Prostate gland (tissue), 2 donors: ENCODE data around the gene RIMS1. TPM values are rescaled to one million over a fixed set of nuclear protein-coding genes. Genes with fewer than 3 reads are reported as not detected.

Source experiments
- DNase-seq: peaks from one replicate; pipeline ENCODE4 v3.0.0-alpha.2; 2019; ENCODE audit warnings: low spot score
- H3K27ac ChIP-seq, 2 donors: fragments of 200-600 bp; sonication (generic); 2 replicates each; pipeline ENCODE4 v1.5.1; 2017 to 2019
- H3K27me3 ChIP-seq: fragments of 200-600 bp; sonication (generic); replicated peaks from 2 replicates; pipeline ENCODE4 v1.5.1; 2019; ENCODE audit not compliant: insufficient read depth
- H3K36me3 ChIP-seq, 2 donors: fragments of 200-600 bp; sonication (generic); 1 replicate in 1 of 2; 2 replicates in 1 of 2; pipeline versions ENCODE4 v1.5.1 to v1.8.1; 2017 to 2019
- H3K4me1 ChIP-seq: fragments of 200-600 bp; sonication (generic); replicated peaks from 2 replicates; pipeline ENCODE4 v1.5.1; 2019
- H3K4me3 ChIP-seq, 2 donors: fragments of 200-600 bp; sonication (generic); 2 replicates each; pipeline ENCODE4 v1.5.1; 2017 to 2019
- H3K9me3 ChIP-seq: fragments of 200-600 bp; sonication (generic); 2 replicates; pipeline ENCODE4 v1.5.1; 2017
- POLR2A ChIP-seq: fragments of 450-650 bp; IDR thresholded peaks from one replicate; pipeline ENCODE4 v1.6.1; 2016; ENCODE audit warnings: antibody characterized with exemption, mild to moderate bottlenecking
- POLR2AphosphoS5 ChIP-seq: sonication (generic); formaldehyde crosslinking; IDR thresholded peaks from one replicate; pipeline ENCODE4 v1.6.1; 2017; ENCODE audit warnings: antibody characterized with exemption
- WGBS: methylation state at CpG from one replicate; pipeline ENCODE4 v1.1.5; 2018; 5-methylcytosine and 5-hydroxymethylcytosine counted together
- intact Hi-C: fragments of 100-400 bp; cut with DNase I; formaldehyde crosslinking; loops from one replicate; pipeline ENCODE4 v1.14.2; 2022
- total RNA-seq, 2 donors: library from RNA; depleted of rRNA; stranded (reverse); fragments of >200 nt; gene quantifications; one replicate each; pipeline ENCODE4 v1.1.0, GENCODE V29; 2016
- TF ChIP-seq, protein P1 (sequence below), 4 experiments: fragments of 200-600 bp in 2 of 4; fragments of 450-650 bp in 2 of 4; sonication (generic) in 2 of 4; IDR thresholded peaks; 1 replicate in 3 of 4; 2 replicates in 1 of 4; pipeline ENCODE4 v1.5.1; 2016 to 2019; ENCODE audit warnings: antibody characterized with exemption in 4 of 4, mild to moderate bottlenecking in 2 of 4, moderate library complexity in 2 of 4

The RIMS1 gene
- total RNA-seq, 2 donors from 2014 or later = 9.7 to 17.6 TPM

DNA sequence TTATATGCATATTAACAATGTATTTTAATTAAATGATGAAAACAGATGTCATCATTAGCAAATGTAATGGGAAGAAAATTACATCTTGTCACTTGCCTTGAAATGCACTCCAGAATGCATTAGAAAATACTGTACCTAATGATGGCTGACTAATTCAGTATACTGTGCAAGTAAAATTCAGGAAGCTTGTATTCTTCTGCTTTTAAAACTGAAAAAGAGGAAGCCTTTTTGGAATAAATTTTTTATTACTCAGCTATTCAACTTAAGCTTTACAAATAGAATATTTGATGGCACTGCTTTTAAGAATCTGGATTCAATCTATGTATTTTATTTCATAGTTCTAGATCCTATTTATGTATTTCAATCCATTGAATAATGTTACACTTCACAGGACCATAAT lies 195.5 kb downstream of the RIMS1 start:
- intact Hi-C loops = no loop called here
- H3K27me3 ChIP-seq = no peaks in the 10 kb centered on the region
- no peak for DNase-seq

DNA sequence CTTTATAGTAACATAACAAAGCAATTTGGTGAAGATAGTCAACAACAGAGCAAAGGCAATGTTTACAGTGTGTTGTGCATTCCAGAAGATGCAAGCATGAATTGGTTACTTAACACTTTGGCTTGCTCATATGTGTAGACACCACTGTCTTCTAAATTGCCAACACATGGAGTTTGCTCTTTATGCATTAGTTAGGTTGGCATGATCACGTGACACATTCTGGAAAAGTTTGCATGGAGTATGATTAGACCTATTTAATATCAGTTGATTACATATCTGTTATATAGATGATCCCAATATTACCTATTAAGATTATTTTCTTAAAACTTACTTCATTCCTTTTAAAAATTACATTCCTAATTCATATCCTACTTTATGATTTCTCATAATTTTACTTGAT lies 197.6 kb downstream of the RIMS1 start:
- 88% methylated on average over 1 of the region's 1 CpG for WGBS
- H3K4me1 ChIP-seq = no peaks in the 10 kb centered on the region
- no peaks in the 10 kb centered on the region for H3K36me3 ChIP-seq
- H3K27me3 ChIP-seq = no peaks in the 10 kb centered on the region
- no peak overlapping the region for H3K4me3 ChIP-seq
- H3K27ac ChIP-seq = no peak overlapping the region
- no peak for TF ChIP-seq POLR2A
- no peak for DNase-seq
- H3K9me3 ChIP-seq = no peaks in the 10 kb centered on the region
- intact Hi-C loops = no loop called here

More for the DNA sequence above, 195.5 kb downstream of the RIMS1 start:
- TF ChIP-seq POLR2A (no peak), POLR2AphosphoS5 (no peak)
- TF ChIP-seq, protein P1, sequence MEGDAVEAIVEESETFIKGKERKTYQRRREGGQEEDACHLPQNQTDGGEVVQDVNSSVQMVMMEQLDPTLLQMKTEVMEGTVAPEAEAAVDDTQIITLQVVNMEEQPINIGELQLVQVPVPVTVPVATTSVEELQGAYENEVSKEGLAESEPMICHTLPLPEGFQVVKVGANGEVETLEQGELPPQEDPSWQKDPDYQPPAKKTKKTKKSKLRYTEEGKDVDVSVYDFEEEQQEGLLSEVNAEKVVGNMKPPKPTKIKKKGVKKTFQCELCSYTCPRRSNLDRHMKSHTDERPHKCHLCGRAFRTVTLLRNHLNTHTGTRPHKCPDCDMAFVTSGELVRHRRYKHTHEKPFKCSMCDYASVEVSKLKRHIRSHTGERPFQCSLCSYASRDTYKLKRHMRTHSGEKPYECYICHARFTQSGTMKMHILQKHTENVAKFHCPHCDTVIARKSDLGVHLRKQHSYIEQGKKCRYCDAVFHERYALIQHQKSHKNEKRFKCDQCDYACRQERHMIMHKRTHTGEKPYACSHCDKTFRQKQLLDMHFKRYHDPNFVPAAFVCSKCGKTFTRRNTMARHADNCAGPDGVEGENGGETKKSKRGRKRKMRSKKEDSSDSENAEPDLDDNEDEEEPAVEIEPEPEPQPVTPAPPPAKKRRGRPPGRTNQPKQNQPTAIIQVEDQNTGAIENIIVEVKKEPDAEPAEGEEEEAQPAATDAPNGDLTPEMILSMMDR (IDR thresholded peaks at IDR 0.05) = no peak
- Histone ChIP-seq H3K4me1 (no peaks in the 10 kb centered on the region), H3K36me3 (no peaks in the 10 kb centered on the region), H3K27ac (no peak overlapping the region), H3K9me3 (no peaks in the 10 kb centered on the region), H3K4me3 (no peak overlapping the region)

DNA sequence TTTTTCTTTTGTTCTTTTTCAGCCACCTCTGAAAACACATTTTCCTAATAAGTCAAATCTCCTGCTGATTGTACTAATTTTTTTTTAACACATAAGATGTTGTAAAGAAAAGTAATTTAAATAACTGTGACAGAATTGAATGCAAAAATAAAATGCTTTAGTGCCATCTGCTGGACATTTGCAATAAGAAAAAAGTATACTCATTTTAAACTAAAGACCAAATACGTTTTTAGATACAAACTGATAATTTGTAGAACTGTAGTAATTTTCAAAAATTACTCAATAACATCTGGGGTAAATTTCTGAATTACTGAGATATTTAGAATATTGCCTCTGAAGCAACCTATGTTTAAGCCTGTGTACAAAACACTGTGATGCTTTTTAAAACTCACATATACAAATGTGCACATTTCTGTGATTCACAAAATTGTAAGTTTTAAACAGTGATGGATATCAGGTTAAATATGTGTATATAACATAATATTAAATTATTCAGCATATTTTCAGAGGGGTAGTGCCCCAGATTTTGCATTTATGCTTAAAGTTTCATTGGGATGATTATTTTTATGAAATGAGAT lies 198.7 kb downstream of the RIMS1 start:
- no peaks in the 10 kb centered on the region for H3K4me1 ChIP-seq
- intact Hi-C loops = loop anchor here (5.0 kb wide), 1 partner anchor 553 kb away; no protein-coding TSS in a partner anchor
- H3K27me3 ChIP-seq = no peaks in the 10 kb centered on the region
- TF ChIP-seq, protein P1 (IDR thresholded peaks at IDR 0.05) = peak; percentile 12 to 50 (median 46)
- TF ChIP-seq POLR2AphosphoS5 (no peak), POLR2A (no peak)
- no peak for DNase-seq
- WGBS = 3% methylated on average over 1 of the region's 1 CpG
- H3K36me3 ChIP-seq = no peaks in the 10 kb centered on the region
- no peaks in the 10 kb centered on the region for H3K9me3 ChIP-seq
- H3K4me3 ChIP-seq = no peak overlapping the region
- H3K27ac ChIP-seq = no peak overlapping the region

DNA sequence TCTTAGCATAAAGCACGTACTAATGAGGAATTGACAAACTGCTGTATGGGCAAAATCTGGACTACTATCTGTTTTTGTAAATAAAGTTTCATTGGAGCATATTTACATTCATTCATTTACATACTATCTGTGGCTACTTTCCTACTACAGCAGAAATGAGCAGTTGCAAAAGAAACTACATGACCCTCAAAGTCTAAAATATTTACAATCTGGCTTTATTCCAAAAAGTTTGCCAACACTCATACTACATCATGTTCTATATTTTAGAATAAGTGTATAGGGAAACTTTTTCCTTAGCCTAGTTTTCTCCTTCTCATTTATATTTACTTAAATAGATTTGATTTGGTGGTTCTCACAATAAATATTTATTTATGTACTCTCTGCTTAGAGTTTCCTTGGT lies 208.2 kb downstream of the RIMS1 start:
- intact Hi-C loops = no loop called here
- H3K9me3 ChIP-seq = no peaks in the 10 kb centered on the region
- H3K4me3 ChIP-seq = no peak overlapping the region
- H3K27ac ChIP-seq = no peak overlapping the region
- no peak for TF ChIP-seq POLR2A
- no peak for TF ChIP-seq POLR2AphosphoS5
- TF ChIP-seq, protein P1 (IDR thresholded peaks at IDR 0.05) = no peak
- WGBS = 51% methylated on average over 1 of the region's 1 CpG
- H3K36me3 ChIP-seq = no peaks in the 10 kb centered on the region
- no peaks in the 10 kb centered on the region for H3K27me3 ChIP-seq
- DNase-seq = no peak
- H3K4me1 ChIP-seq = no peaks in the 10 kb centered on the region

DNA sequence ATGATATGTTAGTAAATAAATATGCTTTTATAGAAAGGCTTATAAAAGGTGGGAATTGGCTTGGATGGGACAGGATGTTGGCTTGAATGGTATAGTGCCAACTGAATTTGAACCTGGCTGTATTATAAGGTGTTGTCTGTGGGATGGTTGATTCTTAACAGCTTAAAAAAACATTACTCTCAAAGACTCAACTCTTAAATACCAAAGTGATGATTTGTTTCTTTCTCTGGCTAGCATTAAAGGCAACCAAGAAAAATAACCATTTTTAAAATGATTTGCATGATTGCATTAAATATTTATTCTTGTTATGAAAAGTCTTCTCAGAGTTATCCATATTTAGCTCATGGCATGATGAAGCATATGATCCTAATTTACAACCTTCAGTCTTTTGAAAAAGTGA lies 216.2 kb downstream of the RIMS1 start:
- H3K9me3 ChIP-seq = no peaks in the 10 kb centered on the region
- TF ChIP-seq POLR2AphosphoS5 = no peak
- TF ChIP-seq, protein P1 (IDR thresholded peaks at IDR 0.05) = no peak
- TF ChIP-seq POLR2A = no peak
- H3K27me3 ChIP-seq = no peaks in the 10 kb centered on the region
- DNase-seq = no peak
- H3K4me1 ChIP-seq = no peaks in the 10 kb centered on the region
- H3K4me3 ChIP-seq = no peak overlapping the region
- no peaks in the 10 kb centered on the region for H3K36me3 ChIP-seq
- intact Hi-C loops = no loop called here
- H3K27ac ChIP-seq = no peak overlapping the region
